ENCODE data around the gene LARGE2. TPM values are rescaled to one million over a fixed set of nuclear protein-coding genes. Genes with fewer than 3 reads are reported as not detected.

The LARGE2 gene
- total RNA-seq (2022), result 30.1 and 33.9 TPM in 2 replicates
- percentile 50 among the genes with signal in this experiment for Bru-seq, nascent RNA
- percentile 68 among the genes with signal in this experiment for BruChase-seq, experiment 1, labeled RNA remaining after a 6-hour chase
- percentile 70 among the genes with signal in this experiment for BruChase-seq, experiment 2, labeled RNA remaining after a 2-hour chase
- long read RNA-seq, transcript LARGE2-202 (14 exons, 2,516 nt), result major isoform, 8 of 39 reads
- long read RNA-seq, transcript LARGE2-201 (13 exons, 2,522 nt), result minor isoform, 6 of 39 reads
- long read RNA-seq, partial matches to known transcripts, result 13 of 39 reads
- long read RNA-seq, other reads (novel, unspliced or antisense), result 9 of 39 reads

- Mint-ChIP-seq H3K4me3 (ENCODE audit: low read depth, unreplicated experiment) (peak within 1 kb of the TSS; percentile 79), H3K9me3 (ENCODE audit: low read depth, unreplicated experiment) (no peaks in the 10 kb centered on the region), H3K4me1 (ENCODE audit: low read depth, unreplicated experiment) (peaks cover 8% of the 10 kb centered on the region), H3K27ac (ENCODE audit: unreplicated experiment) (peak within 1 kb of the TSS; percentile 52), H3K27me3 (ENCODE audit: unreplicated experiment) (no peaks in the 10 kb centered on the region), H3K36me3 (ENCODE audit: insufficient read depth, unreplicated experiment) (peaks cover 24% of the 10 kb centered on the region)
- no TSS peak for BruUV-seq (replicated peaks)
- CTCF ChIA-PET, result no interaction called here
- TF ChIP-seq CTCF (IDR thresholded peaks at IDR 0.05; ENCODE audit: unreplicated experiment), result peak; percentile 19
- DNase-seq, result peak; percentile 82
- intact Hi-C loops (cut with micrococcal nuclease; ENCODE audit: unreplicated experiment), result no loop called here
Observed at GRCh38 chr11:45922425-45923082, at the start of gene LARGE2. Gene LARGE2 (plus strand): TSS chr11:45922656. CDS start chr11:45922883, 227 bp downstream.

GRCh38 chr11:45876401-45876800 is 46.1 kb upstream of the LARGE2 start:
- no peaks in the 10 kb centered on the region for H3K4me1 Mint-ChIP-seq (ENCODE audit: low read depth, unreplicated experiment)
- no TSS peak for BruUV-seq (replicated peaks)
- H3K36me3 Mint-ChIP-seq (ENCODE audit: insufficient read depth, unreplicated experiment), result no peaks in the 10 kb centered on the region
- CTCF ChIA-PET, result interaction anchor here (0.7 kb wide), 1 partner anchor 16 kb away, joined by 3 read pairs; no protein-coding TSS in a partner anchor
- H3K9me3 Mint-ChIP-seq (ENCODE audit: low read depth, unreplicated experiment), result no peaks in the 10 kb centered on the region
- no peak overlapping the region for H3K27ac Mint-ChIP-seq (ENCODE audit: unreplicated experiment)
- DNase-seq, result no peak
- intact Hi-C loops (cut with micrococcal nuclease; ENCODE audit: unreplicated experiment), result no loop called here
- H3K27me3 Mint-ChIP-seq (ENCODE audit: unreplicated experiment), result no peaks in the 10 kb centered on the region
- TF ChIP-seq CTCF (IDR thresholded peaks at IDR 0.05; ENCODE audit: unreplicated experiment), result no peak
- no peak overlapping the region for H3K4me3 Mint-ChIP-seq (ENCODE audit: low read depth, unreplicated experiment)

GRCh38 chr11:45877221-45877620 is 45.2 kb upstream of the LARGE2 start:
- intact Hi-C loops (cut with micrococcal nuclease; ENCODE audit: unreplicated experiment), result no loop called here
- no peak for DNase-seq
- H3K27me3 Mint-ChIP-seq (ENCODE audit: unreplicated experiment), result no peaks in the 10 kb centered on the region
- no peaks in the 10 kb centered on the region for H3K4me1 Mint-ChIP-seq (ENCODE audit: low read depth, unreplicated experiment)
- no peaks in the 10 kb centered on the region for H3K9me3 Mint-ChIP-seq (ENCODE audit: low read depth, unreplicated experiment)
- CTCF ChIA-PET, result no interaction called here
- BruUV-seq (replicated peaks), result no TSS peak
- no peak overlapping the region for H3K4me3 Mint-ChIP-seq (ENCODE audit: low read depth, unreplicated experiment)
- no peaks in the 10 kb centered on the region for H3K36me3 Mint-ChIP-seq (ENCODE audit: insufficient read depth, unreplicated experiment)
- no peak for TF ChIP-seq CTCF (IDR thresholded peaks at IDR 0.05; ENCODE audit: unreplicated experiment)
- no peak overlapping the region for H3K27ac Mint-ChIP-seq (ENCODE audit: unreplicated experiment)

- H3K9me3 Mint-ChIP-seq (ENCODE audit: low read depth, unreplicated experiment), result no peaks in the 10 kb centered on the region
- no peak overlapping the region for H3K4me3 Mint-ChIP-seq (ENCODE audit: low read depth, unreplicated experiment)
- H3K27me3 Mint-ChIP-seq (ENCODE audit: unreplicated experiment), result no peaks in the 10 kb centered on the region
- no peak overlapping the region for H3K27ac Mint-ChIP-seq (ENCODE audit: unreplicated experiment)
- BruUV-seq (replicated peaks), result no TSS peak
- intact Hi-C loops (cut with micrococcal nuclease; ENCODE audit: unreplicated experiment), result no loop called here
- CTCF ChIA-PET, result no interaction called here
- H3K36me3 Mint-ChIP-seq (ENCODE audit: insufficient read depth, unreplicated experiment), result no peaks in the 10 kb centered on the region
- no peak for TF ChIP-seq CTCF (IDR thresholded peaks at IDR 0.05; ENCODE audit: unreplicated experiment)
- no peak for DNase-seq
- no peaks in the 10 kb centered on the region for H3K4me1 Mint-ChIP-seq (ENCODE audit: low read depth, unreplicated experiment)
Observed at GRCh38 chr11:45877845-45878244, 44.6 kb upstream of the LARGE2 start.
